Measurements from ENCODE around the gene ARHGEF37. TPM values are rescaled to one million over a fixed set of nuclear protein-coding genes. Genes with fewer than 3 reads are reported as not detected.
A peak's percentile ranks its signal among the peaks of the same experiment; 100 is the strongest.
"Not testable (repeated sequence)": the region's sequence is repeated elsewhere in the genome, so short reads cannot be mapped to it uniquely, and the experiment has no call there.

The ARHGEF37 gene
- total and polyA plus RNA-seq, 5 donors from 2014 or later: 0.20 to 1.8 (median 0.50) TPM; not detected in 1

DNA sequence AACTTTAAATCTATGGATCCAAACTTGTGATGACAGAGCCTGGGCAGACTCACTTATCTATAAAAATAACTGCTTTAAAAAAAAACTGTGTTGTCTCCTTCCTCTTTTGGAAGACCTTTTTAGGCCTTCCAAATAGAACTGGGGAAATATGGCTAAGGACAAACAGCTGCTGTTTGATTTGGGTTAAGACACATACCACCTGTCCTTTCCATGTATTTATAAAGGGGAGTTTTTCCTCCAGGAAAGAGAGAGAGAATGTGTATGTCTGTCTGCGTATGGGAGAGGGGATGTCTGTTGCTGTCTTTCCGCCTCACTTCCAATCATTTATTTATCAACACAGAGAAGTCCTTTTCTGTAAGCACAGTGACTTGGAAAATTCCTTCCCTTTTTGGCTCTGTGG, 2.8 kb downstream of the ARHGEF37 start:
- H3K36me3 Mint-ChIP-seq: no peaks in the 10 kb centered on the region
- no peak overlapping the region for H3K27ac ChIP-seq (ENCODE audit: insufficient read depth, low read length, poor library complexity, severe bottlenecking)
- H3K27me3 Mint-ChIP-seq: peaks cover 18% of the 10 kb centered on the region
- no peaks in the 10 kb centered on the region for H3K9me3 ChIP-seq (ENCODE audit: control insufficient read depth in 2 of 2, low read length in 2 of 2)
- no peak for ATAC-seq (ENCODE audit: low read depth in 2 of 2)
- H3K4me1 ChIP-seq (ENCODE audit: control insufficient read depth, insufficient read depth, low read length, poor library complexity, severe bottlenecking): peaks cover 12% of the 10 kb centered on the region
- no peak for DNase-seq
- no peak overlapping the region for H3K4me3 Mint-ChIP-seq
- H3K4me1 Mint-ChIP-seq: peaks cover 5 to 7% (median 7%) of the 10 kb centered on the region in 4 donors
- no peaks in the 10 kb centered on the region for H3K27me3 ChIP-seq (ENCODE audit: control insufficient read depth, insufficient read depth, low read length)
- H3K4me3 ChIP-seq (ENCODE audit: low read depth, low read length): no peak overlapping the region
- H3K9me3 Mint-ChIP-seq: no peaks in the 10 kb centered on the region
- H3K27ac Mint-ChIP-seq: no peak overlapping the region
- H3K36me3 ChIP-seq (ENCODE audit: control insufficient read depth, insufficient read depth, low read length): no peaks in the 10 kb centered on the region

DNA sequence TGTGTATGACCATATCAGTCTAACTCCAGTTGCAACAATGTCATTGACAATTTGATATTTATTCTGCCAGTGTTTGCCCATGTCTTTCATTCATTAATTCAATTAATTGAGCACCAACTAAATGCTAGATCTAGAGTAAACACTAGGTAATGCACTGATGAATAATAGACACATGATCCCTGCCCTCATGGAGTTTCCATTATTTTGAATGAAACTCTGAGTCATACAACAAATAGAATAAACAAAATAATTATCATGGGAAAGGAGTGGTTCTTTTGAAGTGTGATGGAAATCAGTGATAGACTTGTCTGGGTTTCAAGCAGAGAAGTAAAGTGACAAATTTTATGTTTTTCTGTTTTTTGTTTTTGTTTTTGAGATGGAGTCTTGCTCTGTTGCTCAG, 4.6 kb downstream of the ARHGEF37 start:
- Histone ChIP-seq H3K27me3 (ENCODE audit: control insufficient read depth, insufficient read depth, low read length) (no peaks in the 10 kb centered on the region), H3K36me3 (ENCODE audit: control insufficient read depth, insufficient read depth, low read length) (no peaks in the 10 kb centered on the region), H3K9me3 (ENCODE audit: control insufficient read depth in 2 of 2, low read length in 2 of 2) (no peaks in the 10 kb centered on the region), H3K27ac (ENCODE audit: insufficient read depth, low read length, poor library complexity, severe bottlenecking) (no peak overlapping the region), H3K4me1 (ENCODE audit: control insufficient read depth, insufficient read depth, low read length, poor library complexity, severe bottlenecking) (peaks cover 9% of the 10 kb centered on the region), H3K4me3 (ENCODE audit: low read depth, low read length) (no peak overlapping the region)
- H3K4me1 Mint-ChIP-seq: peaks cover 0 to 3% (median under 1%) of the 10 kb centered on the region in 4 donors
- ATAC-seq (ENCODE audit: low read depth in 2 of 2) (no peak), DNase-seq (no peak)
- no peaks in the 10 kb centered on the region for H3K36me3 Mint-ChIP-seq
- no peak overlapping the region for H3K4me3 Mint-ChIP-seq
- no peak overlapping the region for H3K27ac Mint-ChIP-seq
- no peaks in the 10 kb centered on the region for H3K9me3 Mint-ChIP-seq
- peaks cover 15% of the 10 kb centered on the region for H3K27me3 Mint-ChIP-seq

DNA sequence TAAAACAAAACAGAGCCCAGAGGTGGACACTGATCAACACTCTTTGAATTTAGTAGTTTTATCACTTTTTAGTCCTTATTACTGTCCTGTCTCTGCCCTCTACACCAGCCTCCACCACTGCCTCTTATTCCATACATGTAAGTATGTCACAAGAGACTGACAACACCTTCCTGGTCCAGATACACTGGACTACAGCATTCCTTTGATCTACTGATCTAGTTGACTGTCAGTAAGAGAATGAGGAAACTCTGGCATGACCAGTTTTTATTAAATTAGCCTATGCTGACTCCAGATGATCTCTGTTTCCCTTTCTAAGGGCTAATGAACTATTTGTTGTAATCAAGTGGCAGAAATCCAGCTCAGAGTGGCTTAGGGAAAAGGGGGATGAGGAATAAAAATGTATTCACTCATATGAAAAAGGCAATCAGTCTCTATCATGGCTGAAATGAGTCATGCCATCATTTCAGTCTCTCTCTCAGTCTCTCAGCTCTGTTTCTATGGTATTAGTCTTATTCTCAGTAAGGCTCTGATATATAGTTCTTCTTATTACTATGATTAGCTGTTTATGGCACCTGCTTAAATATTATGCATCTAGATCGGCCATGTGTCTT, 5.5 kb downstream of the ARHGEF37 start:
- H3K36me3 ChIP-seq (ENCODE audit: control insufficient read depth, insufficient read depth, low read length): no peaks in the 10 kb centered on the region
- H3K27me3 ChIP-seq (ENCODE audit: control insufficient read depth, insufficient read depth, low read length): no peaks in the 10 kb centered on the region
- no peak for ATAC-seq (ENCODE audit: low read depth in 2 of 2)
- DNase-seq: peak in 1 of 3 donors; percentile 10
- no peaks in the 10 kb centered on the region for H3K9me3 ChIP-seq (ENCODE audit: control insufficient read depth in 2 of 2, low read length in 2 of 2)
- peaks cover 0 to 2% (median 0%) of the 10 kb centered on the region in 4 donors for H3K4me1 Mint-ChIP-seq
- no peak overlapping the region for H3K4me3 Mint-ChIP-seq
- H3K27me3 Mint-ChIP-seq: peaks cover 14% of the 10 kb centered on the region
- no peaks in the 10 kb centered on the region for H3K36me3 Mint-ChIP-seq
- H3K4me1 ChIP-seq (ENCODE audit: control insufficient read depth, insufficient read depth, low read length, poor library complexity, severe bottlenecking): peaks cover under 1% of the 10 kb centered on the region
- no peak overlapping the region for H3K4me3 ChIP-seq (ENCODE audit: low read depth, low read length)
- no peak overlapping the region for H3K27ac Mint-ChIP-seq
- H3K27ac ChIP-seq (ENCODE audit: insufficient read depth, low read length, poor library complexity, severe bottlenecking): no peak overlapping the region
- no peaks in the 10 kb centered on the region for H3K9me3 Mint-ChIP-seq

DNA sequence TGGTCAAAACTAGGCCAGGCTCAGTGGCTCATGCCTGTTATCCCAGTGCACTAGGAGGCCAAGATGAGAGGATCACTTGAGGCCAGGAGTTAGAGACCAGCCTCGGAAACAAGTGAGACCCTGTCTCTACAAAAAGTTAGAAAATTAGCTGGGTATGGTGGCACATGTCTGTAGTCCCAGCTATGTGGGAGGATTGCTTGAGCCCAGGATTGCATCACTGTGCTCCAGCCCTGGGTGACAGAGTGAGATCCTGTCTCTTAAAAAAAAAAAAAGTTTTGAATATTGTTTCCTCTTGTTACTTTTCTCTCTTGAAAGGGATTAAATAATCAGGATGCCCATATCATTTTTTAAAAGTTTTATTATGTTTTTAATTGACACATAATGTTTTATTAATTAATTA, 7.6 kb downstream of the ARHGEF37 start:
- H3K36me3 Mint-ChIP-seq: no peaks in the 10 kb centered on the region
- peaks cover 7% of the 10 kb centered on the region for H3K27me3 Mint-ChIP-seq
- H3K27ac Mint-ChIP-seq: no peak overlapping the region
- H3K4me1 ChIP-seq (ENCODE audit: control insufficient read depth, insufficient read depth, low read length, poor library complexity, severe bottlenecking): no peaks in the 10 kb centered on the region
- no peak overlapping the region for H3K4me3 ChIP-seq (ENCODE audit: low read depth, low read length)
- no peaks in the 10 kb centered on the region for H3K27me3 ChIP-seq (ENCODE audit: control insufficient read depth, insufficient read depth, low read length)
- no peak for DNase-seq
- no peaks in the 10 kb centered on the region for H3K36me3 ChIP-seq (ENCODE audit: control insufficient read depth, insufficient read depth, low read length)
- H3K9me3 Mint-ChIP-seq: no peaks in the 10 kb centered on the region
- no peak overlapping the region for H3K4me3 Mint-ChIP-seq
- no peak for ATAC-seq (ENCODE audit: low read depth in 2 of 2)
- H3K9me3 ChIP-seq (ENCODE audit: control insufficient read depth in 2 of 2, low read length in 2 of 2): no peaks in the 10 kb centered on the region
- H3K4me1 Mint-ChIP-seq: peaks cover 0 to 5% (median under 1%) of the 10 kb centered on the region in 4 donors
- H3K27ac ChIP-seq (ENCODE audit: insufficient read depth, low read length, poor library complexity, severe bottlenecking): no peak overlapping the region

DNA sequence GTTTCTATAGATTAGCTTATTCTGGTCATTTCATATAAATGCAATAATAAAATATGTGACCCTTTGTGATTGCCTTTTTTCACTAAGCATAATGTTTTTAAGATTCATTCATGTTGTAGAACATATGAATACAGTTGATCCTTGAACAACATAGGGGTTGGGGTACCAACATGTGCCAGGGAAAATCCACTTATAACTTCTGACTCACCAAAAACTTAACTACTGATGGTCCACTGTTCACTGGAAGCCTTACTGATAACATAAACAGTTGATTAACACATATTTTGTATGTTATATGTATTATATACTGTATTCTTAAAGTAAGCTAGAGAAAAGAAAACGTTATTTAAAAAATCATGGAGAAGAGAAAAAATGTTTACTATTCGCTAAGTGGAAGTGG, 12.1 kb downstream of the ARHGEF37 start:
- peaks cover 3% of the 10 kb centered on the region for H3K36me3 Mint-ChIP-seq
- ATAC-seq (ENCODE audit: low read depth in 2 of 2) (no peak), DNase-seq (no peak)
- no peaks in the 10 kb centered on the region for H3K9me3 Mint-ChIP-seq
- H3K4me1 Mint-ChIP-seq: peaks cover 0 to 5% (median 2%) of the 10 kb centered on the region in 4 donors
- H3K27ac Mint-ChIP-seq: no peak overlapping the region
- no peak overlapping the region for H3K4me3 Mint-ChIP-seq
- H3K9me3 ChIP-seq (ENCODE audit: control insufficient read depth in 2 of 2, low read length in 2 of 2): no peaks in the 10 kb centered on the region
- H3K36me3 ChIP-seq (ENCODE audit: control insufficient read depth, insufficient read depth, low read length): no peaks in the 10 kb centered on the region
- H3K4me3 ChIP-seq (ENCODE audit: low read depth, low read length): no peak overlapping the region
- H3K27me3 ChIP-seq (ENCODE audit: control insufficient read depth, insufficient read depth, low read length): no peaks in the 10 kb centered on the region
- H3K27me3 Mint-ChIP-seq: peaks cover 7% of the 10 kb centered on the region
- H3K4me1 ChIP-seq (ENCODE audit: control insufficient read depth, insufficient read depth, low read length, poor library complexity, severe bottlenecking): no peaks in the 10 kb centered on the region
- H3K27ac ChIP-seq (ENCODE audit: insufficient read depth, low read length, poor library complexity, severe bottlenecking): no peak overlapping the region

DNA sequence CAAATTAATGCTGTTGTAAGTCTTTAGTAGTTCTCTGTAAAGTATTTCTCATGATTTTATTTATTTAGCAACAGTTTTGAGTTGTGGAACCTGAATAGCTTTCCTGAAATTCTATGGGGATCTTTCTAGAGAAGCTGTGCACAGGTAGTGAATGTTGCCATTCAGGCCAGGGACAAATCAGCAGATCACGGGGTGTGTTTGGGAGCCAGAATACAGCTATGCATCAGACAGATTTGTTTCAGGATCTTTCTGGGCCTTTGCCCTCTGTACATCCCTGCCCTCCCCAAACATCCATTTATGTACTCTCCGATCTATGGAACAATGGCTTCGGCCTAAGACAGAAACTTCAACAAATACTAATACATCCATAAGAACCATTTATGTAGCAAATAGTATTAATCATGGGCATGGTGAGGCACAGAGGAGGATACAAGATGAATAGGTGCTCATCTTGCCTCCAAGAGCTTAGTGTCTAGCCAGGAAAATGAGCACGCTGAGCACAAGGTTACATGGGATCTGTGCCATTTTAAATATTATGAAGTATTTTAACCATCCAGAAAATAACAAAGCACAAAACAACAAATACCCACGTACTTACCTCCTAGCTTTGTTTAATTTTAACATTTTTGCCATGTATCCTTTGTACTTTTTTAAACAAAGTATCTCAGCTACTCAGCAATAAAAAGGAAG, 13.1 kb downstream of the ARHGEF37 start:
- Mint-ChIP-seq H3K36me3 (peaks cover 3% of the 10 kb centered on the region), H3K4me1 (peaks cover 0 to 6% (median 2%) of the 10 kb centered on the region in 4 donors), H3K27me3 (peaks cover 7% of the 10 kb centered on the region), H3K4me3 (no peak overlapping the region), H3K9me3 (no peaks in the 10 kb centered on the region), H3K27ac (no peak overlapping the region)
- Histone ChIP-seq H3K9me3 (ENCODE audit: control insufficient read depth in 2 of 2, low read length in 2 of 2) (no peaks in the 10 kb centered on the region), H3K4me1 (ENCODE audit: control insufficient read depth, insufficient read depth, low read length, poor library complexity, severe bottlenecking) (no peaks in the 10 kb centered on the region), H3K27ac (ENCODE audit: insufficient read depth, low read length, poor library complexity, severe bottlenecking) (no peak overlapping the region), H3K27me3 (ENCODE audit: control insufficient read depth, insufficient read depth, low read length) (no peaks in the 10 kb centered on the region), H3K36me3 (ENCODE audit: control insufficient read depth, insufficient read depth, low read length) (no peaks in the 10 kb centered on the region), H3K4me3 (ENCODE audit: low read depth, low read length) (no peak overlapping the region)
- DNase-seq (no peak), ATAC-seq (ENCODE audit: low read depth in 2 of 2) (no peak)

DNA sequence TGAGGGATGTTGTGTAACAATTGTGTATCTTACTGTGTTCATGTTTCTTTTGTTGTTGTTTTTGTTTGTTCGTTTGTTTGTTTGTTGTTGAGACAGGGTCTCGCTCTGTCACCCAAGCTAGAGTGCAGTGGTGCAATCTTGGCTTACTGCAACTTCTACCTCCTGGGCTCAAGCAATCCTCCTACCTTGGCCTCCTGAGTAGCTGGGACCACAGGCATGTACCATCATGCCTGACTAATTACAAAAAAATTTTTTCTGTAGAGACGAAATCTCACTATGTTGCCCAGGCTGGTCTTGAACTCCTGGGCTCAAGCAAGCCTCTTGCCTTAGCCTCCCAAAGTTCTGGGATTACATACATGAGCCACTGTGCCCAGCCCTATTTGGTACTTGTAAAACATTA, 13.8 kb downstream of the ARHGEF37 start:
- not testable (repeated sequence) for H3K4me3 Mint-ChIP-seq; H3K27ac ChIP-seq (ENCODE audit: insufficient read depth, low read length, poor library complexity, severe bottlenecking); H3K36me3 Mint-ChIP-seq; H3K4me1 Mint-ChIP-seq; H3K4me1 ChIP-seq (ENCODE audit: control insufficient read depth, insufficient read depth, low read length, poor library complexity, severe bottlenecking); H3K4me3 ChIP-seq (ENCODE audit: low read depth, low read length); H3K27me3 ChIP-seq (ENCODE audit: control insufficient read depth, insufficient read depth, low read length); H3K27ac Mint-ChIP-seq; H3K9me3 Mint-ChIP-seq; ATAC-seq (ENCODE audit: low read depth in 2 of 2); H3K9me3 ChIP-seq (ENCODE audit: control insufficient read depth in 2 of 2, low read length in 2 of 2); H3K36me3 ChIP-seq (ENCODE audit: control insufficient read depth, insufficient read depth, low read length); DNase-seq; H3K27me3 Mint-ChIP-seq

DNA sequence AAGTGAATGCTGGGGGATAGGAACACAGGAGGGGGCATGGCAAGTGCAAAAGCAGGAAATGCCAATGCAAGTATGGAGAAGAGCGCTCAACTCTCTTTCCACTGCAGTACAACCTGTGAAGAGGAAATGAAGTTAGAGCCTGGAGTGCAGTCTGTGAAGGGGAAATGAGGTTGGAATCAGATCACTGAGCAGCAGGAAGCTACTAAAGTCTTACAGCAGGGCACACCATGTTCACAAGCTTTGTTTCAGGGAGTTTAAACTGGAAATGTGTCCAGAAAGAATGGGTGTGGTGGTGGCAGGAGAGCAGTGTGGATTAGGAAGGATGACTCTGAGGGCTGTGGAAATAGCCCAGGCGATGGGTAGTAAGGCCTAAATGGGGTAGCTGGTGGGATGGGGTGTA, 15.4 kb downstream of the ARHGEF37 start:
- Histone ChIP-seq H3K36me3 (ENCODE audit: control insufficient read depth, insufficient read depth, low read length) (no peaks in the 10 kb centered on the region), H3K9me3 (ENCODE audit: control insufficient read depth in 2 of 2, low read length in 2 of 2) (no peaks in the 10 kb centered on the region), H3K4me3 (ENCODE audit: low read depth, low read length) (no peak overlapping the region), H3K27ac (ENCODE audit: insufficient read depth, low read length, poor library complexity, severe bottlenecking) (no peak overlapping the region), H3K4me1 (ENCODE audit: control insufficient read depth, insufficient read depth, low read length, poor library complexity, severe bottlenecking) (no peaks in the 10 kb centered on the region), H3K27me3 (ENCODE audit: control insufficient read depth, insufficient read depth, low read length) (no peaks in the 10 kb centered on the region)
- peaks cover 6% of the 10 kb centered on the region for H3K27me3 Mint-ChIP-seq
- H3K27ac Mint-ChIP-seq: no peak overlapping the region
- peaks cover 0 to 6% (median 2%) of the 10 kb centered on the region in 4 donors for H3K4me1 Mint-ChIP-seq
- peaks cover 3% of the 10 kb centered on the region for H3K36me3 Mint-ChIP-seq
- DNase-seq (no peak), ATAC-seq (ENCODE audit: low read depth in 2 of 2) (no peak)
- peaks cover 0 to 4% (median 0%) of the 10 kb centered on the region in 7 donors for H3K9me3 Mint-ChIP-seq
- no peak overlapping the region for H3K4me3 Mint-ChIP-seq

Measured in CD4-positive, CD25-positive, alpha-beta regulatory T cell (primary cell).